GM19240 (cell line): ENCODE results near the gene ZBTB7C.
"Not testable (repeated sequence)": the region's sequence is repeated elsewhere in the genome, so short reads cannot be mapped to it uniquely, and the experiment has no call there.

Experiments
- DNase-seq: peaks from one replicate; pipeline ENCODE4 v3.0.0; 2011; ENCODE audit warnings: low spot score; ENCODE audit not compliant: insufficient read length

The ZBTB7C gene

GRCh38 chr18:48303883-48304282 lies 105.3 kb downstream of the ZBTB7C start:
- no peak for DNase-seq

DNA sequence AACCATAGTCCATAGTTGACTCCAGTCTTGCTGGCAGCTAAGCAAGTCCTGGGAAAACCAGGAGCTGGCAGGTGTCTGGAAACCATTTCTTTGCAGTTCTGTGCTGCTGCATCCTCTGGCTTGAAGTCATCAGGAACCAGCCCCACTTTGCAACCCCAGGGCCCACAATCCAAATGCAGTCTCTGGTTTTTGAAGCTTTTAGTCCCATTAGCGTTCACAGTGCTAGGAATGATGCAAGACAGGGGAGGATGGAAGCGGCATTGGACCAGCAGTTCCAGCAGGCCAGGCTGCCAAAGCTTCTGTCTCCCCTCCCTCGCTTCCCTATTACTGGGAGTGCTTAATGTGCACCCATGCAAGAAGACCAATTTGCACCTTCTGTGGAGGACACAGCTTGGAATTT lies 106.4 kb downstream of the ZBTB7C start:
- no peak for DNase-seq

- DNase-seq: no peak
These were observed 108.7 kb downstream of the ZBTB7C start for GRCh38 chr18:48300463-48300961.

GRCh38 chr18:48297139-48297538 lies 112.0 kb downstream of the ZBTB7C start:
- DNase-seq: no peak

DNA sequence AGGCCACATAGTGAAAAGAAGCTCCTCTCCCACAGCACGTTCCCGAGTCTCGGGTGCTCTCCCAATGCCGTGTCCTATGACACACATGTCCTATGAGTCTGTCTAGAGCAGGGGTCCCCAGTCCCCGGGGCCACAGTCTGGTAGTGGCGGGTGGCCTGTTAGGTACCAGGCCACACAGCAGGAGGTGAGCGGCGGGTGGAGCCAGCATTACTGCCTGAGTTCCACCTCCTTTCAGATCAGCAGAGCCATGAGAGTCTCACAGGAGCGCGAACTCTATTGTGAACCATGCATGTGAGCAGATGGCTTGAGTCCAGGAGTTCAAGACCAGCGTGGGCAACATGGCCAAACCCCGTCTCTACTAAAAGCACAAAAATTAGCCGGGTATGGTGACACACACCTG lies 112.6 kb downstream of the ZBTB7C start:
- no peak for DNase-seq

DNA sequence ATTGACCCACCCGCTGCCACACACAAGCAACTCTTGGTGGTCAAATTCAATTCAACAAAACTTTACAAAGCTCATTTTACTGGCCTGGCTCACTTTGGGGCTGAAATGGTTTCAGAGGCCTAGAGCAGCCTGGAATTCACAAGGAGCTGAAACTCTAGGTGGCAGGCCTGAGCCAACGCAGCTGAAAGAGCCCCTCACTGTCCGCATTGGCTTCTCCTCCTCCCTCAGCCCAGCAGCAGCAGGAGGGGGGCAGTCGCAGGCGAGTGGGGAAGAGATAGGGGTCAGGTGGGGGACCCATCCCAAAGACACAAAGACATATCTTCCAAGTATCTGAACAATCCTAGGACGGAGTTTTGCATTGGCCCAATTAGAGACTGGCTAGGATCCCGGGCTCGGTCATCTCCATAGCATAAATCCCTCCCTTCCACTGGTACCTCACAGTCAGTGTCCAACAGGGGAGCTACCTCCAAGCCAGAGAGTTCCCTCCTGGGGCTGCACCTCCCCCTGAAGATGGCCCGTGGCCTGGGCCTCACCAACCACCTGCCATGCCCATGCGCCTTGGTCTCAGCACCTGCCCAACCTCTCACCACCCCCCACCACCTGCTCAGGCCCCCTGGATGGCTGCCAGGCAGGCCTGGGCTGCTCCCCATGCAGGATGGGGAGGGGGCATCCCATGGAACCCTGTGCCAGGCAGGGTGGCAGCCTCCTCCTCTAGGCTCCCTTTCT lies 113.4 kb downstream of the ZBTB7C start:
- no peak for DNase-seq

GRCh38 chr18:48294899-48295585 lies 114.1 kb downstream of the ZBTB7C start:
- no peak for DNase-seq

DNA sequence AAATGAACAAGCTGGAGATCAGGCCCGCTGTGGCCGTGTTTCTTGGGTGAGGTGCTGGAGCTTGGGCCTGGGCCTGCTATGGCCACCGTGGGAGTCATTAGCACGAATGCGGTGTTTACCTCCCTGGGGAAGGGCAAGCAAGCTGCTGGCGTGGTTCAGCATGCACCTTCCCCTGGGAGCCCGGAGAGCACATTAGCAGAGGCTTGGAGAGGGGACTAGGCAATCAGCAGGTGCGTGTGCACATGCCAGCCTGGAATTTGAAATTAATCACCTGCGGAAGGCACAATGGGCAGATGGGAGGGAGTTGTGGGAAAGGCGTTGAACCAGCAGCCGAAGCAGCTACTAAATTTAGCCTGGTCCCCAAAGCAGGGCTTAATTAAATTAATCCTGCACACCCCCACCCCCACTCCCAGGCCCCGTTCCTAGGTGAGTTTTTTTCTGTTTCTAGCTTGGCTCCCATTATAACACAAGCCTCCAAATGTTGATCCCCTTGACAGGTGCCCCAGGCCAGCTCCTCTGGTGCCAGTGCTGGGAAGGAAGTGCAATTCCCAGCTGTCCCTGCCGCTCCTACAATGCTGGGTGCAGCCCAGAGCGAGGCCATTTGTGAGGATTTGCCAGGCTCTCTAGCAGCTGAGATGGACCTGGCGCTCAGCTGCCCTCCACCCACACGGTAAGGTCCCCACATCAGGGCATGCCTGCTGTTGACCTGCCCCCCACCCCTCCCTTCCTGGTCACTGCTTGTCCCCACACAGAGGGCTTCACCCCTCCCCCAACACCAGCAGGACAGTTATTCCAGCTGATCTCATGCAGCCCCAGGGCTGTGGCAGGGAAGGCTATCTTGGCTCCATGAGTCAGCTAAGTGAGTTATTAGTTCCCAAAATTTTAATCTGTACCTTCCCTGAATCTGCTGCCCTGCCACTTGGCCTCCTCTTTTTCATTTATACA lies 115.0 kb downstream of the ZBTB7C start:
- no peak for DNase-seq

DNA sequence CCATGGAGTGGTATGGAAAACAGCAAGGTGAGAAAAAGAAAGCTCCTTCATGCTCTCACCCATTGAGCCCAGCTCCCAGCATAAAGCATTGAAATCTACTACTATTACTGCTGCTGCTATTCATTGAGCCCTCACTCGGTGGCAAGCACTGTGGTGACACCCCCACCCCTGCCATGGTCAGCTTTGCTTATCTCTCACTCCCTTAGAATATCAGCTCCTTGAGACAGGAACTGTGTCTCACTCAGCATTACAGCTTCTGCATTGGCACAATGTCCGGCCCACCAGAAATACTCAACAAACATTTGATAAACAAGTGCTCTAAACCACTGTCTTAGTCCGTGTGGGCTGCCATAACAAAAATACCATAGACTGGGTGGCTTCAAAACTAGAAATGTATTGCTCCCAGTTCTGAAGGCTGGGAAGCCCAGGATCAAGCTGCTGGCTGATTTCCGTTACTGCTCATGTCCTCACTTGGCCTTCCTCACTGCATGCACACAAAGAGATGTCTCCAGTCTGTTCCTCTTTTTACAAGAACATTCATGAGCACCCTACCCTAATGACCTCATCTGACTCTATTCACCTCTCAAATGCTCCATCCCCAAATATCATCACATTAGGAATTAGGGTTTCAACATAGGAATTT lies 116.3 kb downstream of the ZBTB7C start:
- DNase-seq: no peak

- DNase-seq: no peak
These were observed 117.0 kb downstream of the ZBTB7C start for GRCh38 chr18:48292229-48292628.

- no peak for DNase-seq
These were observed 118.8 kb downstream of the ZBTB7C start for GRCh38 chr18:48290162-48290926.

DNA sequence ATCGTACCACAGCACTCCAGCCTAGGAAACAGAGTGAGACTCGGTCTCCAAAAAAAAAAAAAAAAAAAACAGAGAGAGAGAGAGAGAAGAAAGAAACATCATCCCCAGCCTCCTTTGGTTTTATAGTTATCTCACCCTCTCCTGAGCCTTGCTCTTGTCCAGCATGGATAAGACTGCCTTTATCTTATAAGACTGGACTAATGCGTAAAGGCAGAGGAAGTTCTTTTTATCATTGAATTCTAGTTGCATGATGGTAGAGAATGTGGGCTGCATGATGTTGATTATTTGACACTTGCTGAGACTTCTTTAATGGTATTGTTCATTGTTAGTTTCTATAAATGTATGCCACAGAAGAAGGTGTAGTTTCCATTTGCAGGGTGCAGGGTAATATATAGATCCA lies 124.4 kb downstream of the ZBTB7C start:
- DNase-seq: no peak

DNA sequence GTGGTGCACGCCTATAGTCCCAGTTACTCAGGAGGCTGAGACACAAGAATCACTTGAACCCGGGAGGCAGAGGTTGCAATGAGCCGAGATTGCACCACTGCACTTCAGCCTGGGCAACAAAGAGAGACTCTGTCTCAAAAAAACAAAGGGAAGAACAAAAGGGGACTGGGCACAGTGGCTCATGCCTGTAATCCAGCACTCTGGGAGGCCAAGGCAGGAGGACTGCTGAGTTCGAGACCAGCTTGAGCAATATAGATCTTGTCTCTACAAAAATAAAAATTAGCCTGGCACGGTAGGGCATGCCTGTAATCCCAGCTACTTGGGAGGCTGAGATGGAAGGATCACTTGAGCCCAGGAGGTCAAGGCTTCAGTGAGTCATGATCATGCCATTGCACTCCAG lies 125.2 kb downstream of the ZBTB7C start:
- not testable (repeated sequence) for DNase-seq

- DNase-seq: not testable (repeated sequence)
These were observed 127.7 kb downstream of the ZBTB7C start for GRCh38 chr18:48281460-48281859.

GRCh38 chr18:48279312-48279711 lies 129.9 kb downstream of the ZBTB7C start:
- no peak for DNase-seq

- DNase-seq: no peak
These were observed 131.1 kb downstream of the ZBTB7C start for GRCh38 chr18:48278081-48278480.

- DNase-seq: no peak
These were observed 134.9 kb downstream of the ZBTB7C start for GRCh38 chr18:48274301-48274700.

- no peak for DNase-seq
These were observed 138.3 kb downstream of the ZBTB7C start for GRCh38 chr18:48270929-48271328.

- DNase-seq: no peak
These were observed 143.9 kb downstream of the ZBTB7C start for GRCh38 chr18:48265328-48265727.
